GM12872 (cell line): ENCODE results near the gene CFAP157.

ENCODE experiments used
- CTCF ChIP-seq: IDR thresholded peaks from 3 replicates; pipeline ENCODE4 v1.5.1; 2011; ENCODE audit warnings: low read depth, mild to moderate bottlenecking, low read length, moderate library complexity; ENCODE audit not compliant: insufficient read depth

The CFAP157 gene

GRCh38 chr9:127720031-127720864 is 13.5 kb downstream of the CFAP157 start:
- no peak for TF ChIP-seq CTCF

GRCh38 chr9:127720865-127721227 is 14.1 kb downstream of the CFAP157 start:
- TF ChIP-seq CTCF: no peak

GRCh38 chr9:127721391-127721821 is 14.6 kb downstream of the CFAP157 start:
- TF ChIP-seq CTCF: no peak

- no peak for TF ChIP-seq CTCF
Observed at GRCh38 chr9:127722055-127722745, 15.4 kb downstream of the CFAP157 start.

- TF ChIP-seq CTCF: no peak
Observed at GRCh38 chr9:127723013-127723412, 16.2 kb downstream of the CFAP157 start.

- no peak for TF ChIP-seq CTCF
Observed at GRCh38 chr9:127723444-127723843, 16.7 kb downstream of the CFAP157 start.

- TF ChIP-seq CTCF: no peak
Observed at GRCh38 chr9:127724012-127724411, 17.2 kb downstream of the CFAP157 start.
